Muscle of arm (tissue), 14 donors: Measurements from ENCODE around the gene CS. TPM values are rescaled to one million over a fixed set of nuclear protein-coding genes. Genes with fewer than 3 reads are reported as not detected.
"Not testable (repeated sequence)": the region's sequence is repeated elsewhere in the genome, so short reads cannot be mapped to it uniquely, and the experiment has no call there.

Source experiments
- DNase-seq: peaks from one replicate; pipeline ENCODE4 v3.0.0-alpha.2; 2013
- long read RNA-seq, 11 donors: transcript quantifications; one replicate each; lab custom pipeline, GENCODE V29; 2026
- polyA plus RNA-seq, 12 donors: library from polyadenylated mRNA; unstranded; fragments of 120-200 nt; gene quantifications; one replicate each; pipeline ENCODE4 v1.2.1, GENCODE V29; 2013; ENCODE audit not compliant: insufficient read length in 12 of 12

The CS gene
- 100 to 1,000 TPM; 136 to 255 (median 226) TPM for polyA plus RNA-seq
- long read RNA-seq, donor 1, transcript CS-201 (11 exons, 2,975 nt): major isoform, 14 of 25 reads
- long read RNA-seq, donor 1, partial matches to known transcripts: 8 of 25 reads
- long read RNA-seq, donor 1, other reads (novel, unspliced or antisense): 0 of 25 reads
- long read RNA-seq, donor 2, transcript CS-201 (11 exons, 2,975 nt): major isoform, 88 of 91 reads
- long read RNA-seq, donor 2, partial matches to known transcripts: 0 of 91 reads
- long read RNA-seq, donor 2, other reads (novel, unspliced or antisense): 0 of 91 reads
- long read RNA-seq, donor 3, transcript CS-201 (11 exons, 2,975 nt): major isoform, 19 of 26 reads
- long read RNA-seq, donor 3, partial matches to known transcripts: 6 of 26 reads
- long read RNA-seq, donor 3, other reads (novel, unspliced or antisense): 0 of 26 reads
- long read RNA-seq, donor 4, transcript CS-201 (11 exons, 2,975 nt): major isoform, 28 of 30 reads
- long read RNA-seq, donor 4, partial matches to known transcripts: 0 of 30 reads
- long read RNA-seq, donor 4, other reads (novel, unspliced or antisense): 0 of 30 reads
- long read RNA-seq, donor 5: 0 reads
- long read RNA-seq, donor 6, transcript CS-201 (11 exons, 2,975 nt): major isoform, 22 of 23 reads
- long read RNA-seq, donor 6, partial matches to known transcripts: 0 of 23 reads
- long read RNA-seq, donor 6, other reads (novel, unspliced or antisense): 0 of 23 reads
- long read RNA-seq, donor 7, transcript CS-201 (11 exons, 2,975 nt): major isoform, 19 of 19 reads
- long read RNA-seq, donor 7, partial matches to known transcripts: 0 of 19 reads
- long read RNA-seq, donor 7, other reads (novel, unspliced or antisense): 0 of 19 reads
- long read RNA-seq, donor 8, transcript CS-201 (11 exons, 2,975 nt): major isoform, 66 of 72 reads
- long read RNA-seq, donor 8, partial matches to known transcripts: 6 of 72 reads
- long read RNA-seq, donor 8, other reads (novel, unspliced or antisense): 0 of 72 reads
- long read RNA-seq, donor 9, transcript CS-201 (11 exons, 2,975 nt): major isoform, 16 of 24 reads
- long read RNA-seq, donor 9, partial matches to known transcripts: 6 of 24 reads
- long read RNA-seq, donor 9, other reads (novel, unspliced or antisense): 0 of 24 reads
- long read RNA-seq, donor 10, transcript CS-201 (11 exons, 2,975 nt): major isoform, 46 of 54 reads
- long read RNA-seq, donor 10, partial matches to known transcripts: 6 of 54 reads
- long read RNA-seq, donor 10, other reads (novel, unspliced or antisense): 0 of 54 reads
- long read RNA-seq, donor 11, transcript CS-201 (11 exons, 2,975 nt): major isoform, 45 of 52 reads
- long read RNA-seq, donor 11, partial matches to known transcripts: 6 of 52 reads
- long read RNA-seq, donor 11, other reads (novel, unspliced or antisense): 0 of 52 reads

DNA sequence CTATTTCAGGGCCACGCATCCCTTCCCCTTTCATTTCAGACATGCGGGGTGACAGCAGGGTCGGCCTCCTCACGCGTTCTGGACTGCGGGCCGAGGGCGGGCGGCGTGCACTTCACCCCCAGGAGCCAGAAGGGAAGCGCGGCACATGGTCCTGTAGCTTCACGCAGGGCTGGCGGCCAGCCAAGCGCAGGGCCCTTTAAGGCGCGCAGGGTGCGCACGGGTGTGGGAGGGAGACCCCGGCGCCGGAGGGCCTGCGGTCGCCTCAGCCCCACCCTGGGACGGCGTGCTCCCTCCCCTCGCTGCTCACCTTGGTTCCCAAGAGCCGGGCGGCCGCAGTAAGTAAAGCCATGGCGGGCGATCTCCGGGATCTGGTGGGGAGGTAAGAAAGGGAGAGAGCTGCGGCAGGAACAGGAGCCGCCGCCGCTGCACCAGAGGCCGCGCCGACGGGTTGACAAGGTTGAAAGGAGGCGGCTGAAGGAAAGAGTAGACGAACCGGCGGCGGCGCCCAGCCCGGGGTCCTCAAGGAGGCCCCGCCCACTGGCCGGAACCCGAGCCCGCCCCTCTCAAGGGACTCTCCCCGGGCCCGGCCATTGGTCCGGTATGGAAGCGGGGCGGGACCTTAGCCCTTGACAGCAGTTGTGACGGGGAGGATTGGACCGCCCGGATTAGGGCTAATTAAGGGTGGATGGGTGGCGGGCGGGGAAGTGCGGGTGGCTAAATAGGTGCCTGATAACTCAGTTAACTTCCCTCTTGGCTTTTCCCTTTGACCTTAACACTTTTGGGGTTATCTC, at the start of gene CS:
TSS of gene CS (minus strand) at position 478 of the 791 bp plus-strand sequence. CDS start at position 349, 129 bp downstream.
- DNase-seq: peak; percentile 97

DNA sequence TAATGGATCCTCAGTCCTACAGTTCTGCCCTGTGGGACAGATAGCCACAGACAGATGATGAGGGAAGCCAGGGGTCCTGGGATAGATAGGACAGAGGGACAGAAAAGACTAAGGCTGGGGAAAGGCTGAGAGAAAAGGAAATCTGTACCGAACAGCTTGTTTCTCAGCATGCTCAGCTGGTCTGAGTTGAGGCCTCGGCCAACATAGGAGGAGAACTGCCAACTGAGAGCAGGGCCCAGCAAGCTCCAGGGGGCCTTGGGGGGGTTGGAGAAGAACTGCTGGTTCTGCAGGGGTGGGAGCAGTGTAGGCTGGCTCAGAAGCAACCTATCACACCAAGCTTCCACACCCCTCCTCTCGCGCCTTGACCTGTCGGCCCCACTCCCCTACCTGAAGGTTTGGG, 48.6 kb upstream of the CS start:
- DNase-seq: no peak

DNA sequence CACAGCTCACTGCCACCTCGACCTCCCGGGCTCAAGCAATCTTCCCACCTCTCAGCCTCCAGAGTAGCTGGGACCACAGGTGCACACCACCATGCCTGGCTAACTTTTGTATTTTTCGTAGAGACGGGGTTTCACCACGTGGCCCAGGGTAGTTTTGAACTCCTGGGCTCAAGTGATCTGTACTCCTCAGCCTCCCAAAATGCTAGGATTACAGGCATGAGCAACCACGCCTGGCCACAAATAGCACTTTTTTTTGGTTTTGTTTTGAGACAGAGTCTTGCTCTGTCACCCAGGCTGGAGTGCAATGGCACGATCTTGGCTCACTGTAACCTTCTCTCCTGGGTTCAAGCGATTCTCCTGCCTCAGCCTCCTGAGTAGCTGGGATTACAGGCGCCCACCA, 47.1 kb upstream of the CS start:
- DNase-seq: not testable (repeated sequence)

DNA sequence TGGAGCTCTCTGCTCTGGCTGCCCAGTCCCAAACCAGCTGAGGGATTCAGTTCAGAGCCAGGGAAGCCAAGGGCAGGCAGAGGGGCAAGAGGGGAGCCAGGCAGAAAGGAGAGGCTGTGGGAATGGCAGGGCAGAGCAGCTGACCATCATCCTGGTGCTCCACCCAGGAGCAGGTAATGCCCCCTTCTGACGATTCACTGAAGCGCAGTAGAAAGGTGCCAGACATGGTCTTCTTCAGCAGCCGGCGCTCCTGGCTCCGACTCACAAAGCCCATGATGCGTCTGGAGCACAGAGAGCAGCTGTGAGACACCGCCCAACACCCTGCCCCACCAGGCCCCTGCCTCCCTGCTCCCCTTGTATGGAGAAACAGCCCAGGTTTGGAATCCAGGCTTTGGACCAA, 46.5 kb upstream of the CS start:
- no peak for DNase-seq

DNA sequence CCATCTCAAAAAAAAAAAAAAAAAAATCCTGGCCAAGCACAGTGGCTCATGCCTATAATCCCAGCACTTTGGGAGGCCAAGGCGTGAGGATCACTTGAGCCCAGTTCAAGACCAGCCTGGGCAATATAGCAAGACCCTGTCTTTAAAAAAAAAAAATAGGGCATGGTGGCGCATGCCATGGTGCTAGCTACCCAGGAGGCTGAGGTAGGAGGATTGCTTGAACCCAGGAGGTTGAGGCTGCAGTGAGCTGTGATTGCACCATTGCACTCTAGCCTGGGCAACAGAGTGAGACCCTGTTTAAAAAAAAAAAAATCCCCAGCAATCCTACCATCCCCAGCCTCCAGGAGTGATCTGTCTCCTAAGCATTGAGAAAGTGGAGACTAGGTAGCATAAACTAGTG, 42.2 kb upstream of the CS start:
- not testable (repeated sequence) for DNase-seq

DNA sequence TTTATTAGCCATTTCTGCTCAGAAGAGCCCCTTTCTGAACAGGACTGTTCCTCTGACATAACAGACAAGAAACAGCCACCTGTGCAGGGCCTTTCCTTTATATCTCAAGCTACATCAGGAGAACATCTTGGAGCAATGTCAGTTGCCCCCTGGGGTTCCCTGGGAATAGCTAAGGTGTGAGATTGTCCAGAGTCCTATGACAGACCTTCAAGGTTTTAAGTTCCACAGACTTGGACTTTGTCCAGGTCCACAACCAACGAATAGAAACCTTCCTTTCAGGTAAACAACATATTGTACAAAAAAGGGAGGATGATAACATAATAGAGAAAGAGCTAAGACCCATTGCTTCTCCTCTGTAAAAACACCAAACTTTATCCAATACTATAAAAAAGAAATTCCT, 41.5 kb upstream of the CS start:
- no peak for DNase-seq

DNA sequence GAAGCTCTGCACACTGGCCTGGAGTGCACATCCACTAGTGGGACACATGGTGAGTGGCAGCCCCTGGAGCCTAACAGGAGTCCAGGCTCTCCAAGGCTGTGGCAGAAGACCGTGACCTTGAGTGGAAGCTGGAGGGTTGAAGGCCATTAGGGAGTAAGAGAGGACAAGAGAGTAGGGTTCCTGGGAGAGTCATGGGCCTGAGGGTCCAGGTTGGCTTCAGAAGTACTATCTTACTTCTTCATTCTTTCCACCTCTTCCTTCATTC, 39.0 kb upstream of the CS start:
- DNase-seq: no peak

DNA sequence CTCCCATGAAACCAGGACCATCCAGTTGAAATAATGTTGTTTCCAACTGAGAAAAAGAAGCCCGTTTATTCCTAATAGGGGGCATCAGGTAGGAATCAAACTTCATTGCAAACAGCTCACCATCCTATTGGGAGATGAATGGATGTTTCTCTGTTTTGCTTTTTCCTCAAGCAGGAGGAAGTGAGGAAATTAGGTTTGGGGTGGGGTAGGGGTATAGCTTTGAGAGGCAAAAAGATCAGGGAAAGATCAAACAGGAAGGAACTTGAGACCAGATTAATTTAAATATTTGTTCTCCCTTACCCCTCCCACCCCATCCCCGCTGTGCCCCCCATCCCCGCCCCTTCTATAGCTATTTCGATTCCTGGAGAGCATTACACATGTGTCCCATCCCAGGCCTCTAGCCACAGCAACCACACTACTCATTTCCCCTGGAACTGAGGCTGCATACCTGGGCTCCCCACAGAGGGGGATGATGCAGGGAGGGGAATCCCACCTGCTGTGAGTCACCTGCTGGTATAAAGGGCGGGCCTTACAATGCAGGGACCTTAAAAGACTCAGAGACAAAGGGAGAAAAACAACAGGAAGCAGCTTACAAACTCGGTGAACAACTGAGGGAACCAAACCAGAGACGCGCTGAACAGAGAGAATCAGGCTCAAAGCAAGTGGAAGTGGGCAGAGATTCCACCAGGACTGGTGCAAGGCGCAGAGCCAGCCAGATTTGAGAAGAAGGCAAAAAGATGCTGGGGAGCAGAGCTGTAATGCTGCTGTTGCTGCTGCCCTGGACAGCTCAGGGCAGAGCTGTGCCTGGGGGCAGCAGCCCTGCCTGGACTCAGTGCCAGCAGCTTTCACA, 38.4 kb upstream of the CS start, which contains the start of gene IL23A:
TSS of gene IL23A (plus strand) at position 577 of the 850 bp plus-strand sequence. CDS start at position 738, 161 bp downstream.
- DNase-seq: no peak

DNA sequence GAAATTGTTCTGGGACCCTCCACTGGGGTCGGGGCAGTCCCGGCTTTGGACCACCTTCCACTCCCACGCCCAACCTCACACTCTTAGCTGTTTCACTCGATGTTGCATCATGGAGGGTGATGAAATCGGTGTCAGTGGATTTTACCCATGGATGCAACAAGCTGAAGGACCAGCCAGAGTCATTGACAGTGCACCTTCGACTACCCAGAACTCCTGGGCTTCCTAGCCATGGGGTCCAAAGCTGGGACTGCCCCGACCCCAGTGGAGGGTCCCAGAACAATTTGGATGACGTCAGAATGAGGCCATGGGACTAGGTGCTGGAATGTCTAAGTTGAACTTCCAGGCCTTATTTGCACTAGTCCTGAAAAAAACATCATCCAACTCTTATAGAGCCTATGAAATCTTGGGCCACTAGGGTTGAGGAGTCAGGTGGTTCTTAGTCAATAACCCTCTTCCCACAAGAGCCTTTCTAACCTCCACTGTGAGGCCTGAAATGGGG, 37.7 kb upstream of the CS start:
- no peak for DNase-seq

DNA sequence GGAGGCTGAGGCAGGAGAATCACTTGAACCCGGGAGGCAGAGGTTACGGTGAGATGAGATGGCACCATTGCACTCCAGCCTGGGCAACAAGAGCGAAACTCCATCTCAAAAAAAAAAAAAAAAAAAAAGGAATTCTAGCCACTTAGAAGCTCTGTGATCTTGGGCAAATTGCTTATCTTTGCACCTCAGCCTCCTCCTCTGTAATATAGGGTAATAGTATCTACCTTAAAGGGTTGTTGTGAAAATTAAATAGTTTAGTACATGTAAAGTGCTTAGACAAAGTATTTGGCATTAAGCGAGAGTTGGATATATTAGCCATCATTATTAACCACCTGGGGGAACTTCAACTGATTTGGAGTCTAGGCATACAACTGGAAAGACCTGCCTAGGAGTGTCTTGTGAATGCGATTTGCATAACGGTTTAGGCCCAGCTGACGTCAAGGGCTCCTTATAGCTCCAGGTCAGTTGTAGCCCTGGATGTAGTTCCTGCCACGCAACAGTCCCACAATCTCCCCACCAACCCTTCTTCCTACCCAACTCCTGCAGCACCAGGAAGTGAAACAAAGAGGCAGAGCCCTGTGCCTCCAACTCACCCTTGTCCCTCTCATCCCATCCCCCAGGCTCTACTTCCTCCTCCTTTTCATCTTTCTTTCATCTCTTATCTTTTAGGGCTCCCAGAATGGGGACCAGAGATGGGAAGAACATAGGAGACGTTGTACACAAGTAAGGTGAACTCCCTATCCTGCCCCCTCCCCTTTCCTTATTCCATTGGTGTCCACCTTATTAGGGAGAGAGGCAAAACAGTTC, 36.4 kb upstream of the CS start:
- no peak for DNase-seq

DNA sequence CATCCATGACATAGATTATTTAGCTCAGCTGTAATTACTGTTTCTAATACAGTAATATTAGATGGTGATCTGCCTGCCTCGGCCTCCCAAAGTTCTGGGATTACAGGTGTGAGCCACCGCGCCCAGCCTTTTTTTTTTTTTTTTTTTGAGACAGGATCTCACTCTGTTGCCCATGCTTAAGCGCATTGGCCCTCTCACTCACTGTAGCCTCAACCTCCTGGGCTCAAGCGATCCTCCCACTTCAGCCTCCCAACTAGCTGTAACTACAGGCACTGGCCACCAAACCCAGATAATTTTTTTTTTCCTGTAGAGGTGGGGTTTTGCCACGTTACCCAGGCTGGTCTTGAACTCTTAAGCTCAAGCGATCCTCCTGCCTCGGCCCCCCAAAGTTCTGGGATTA, 35.4 kb upstream of the CS start:
- not testable (repeated sequence) for DNase-seq

DNA sequence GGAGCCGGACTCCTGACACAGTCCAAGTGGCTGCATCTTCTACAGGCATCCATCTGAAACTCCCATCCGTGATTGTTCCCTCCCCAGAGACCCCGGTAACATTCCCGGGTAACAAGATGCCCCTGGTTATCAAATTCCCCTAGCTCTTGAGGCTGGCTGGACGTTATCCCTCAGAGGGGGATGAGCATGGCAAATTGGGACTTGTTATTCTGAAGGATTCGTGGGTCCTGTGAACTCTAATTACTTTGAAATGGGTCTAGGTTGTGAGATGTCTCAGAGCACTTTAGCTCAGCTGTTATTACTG, 34.3 kb upstream of the CS start:
- no peak for DNase-seq

DNA sequence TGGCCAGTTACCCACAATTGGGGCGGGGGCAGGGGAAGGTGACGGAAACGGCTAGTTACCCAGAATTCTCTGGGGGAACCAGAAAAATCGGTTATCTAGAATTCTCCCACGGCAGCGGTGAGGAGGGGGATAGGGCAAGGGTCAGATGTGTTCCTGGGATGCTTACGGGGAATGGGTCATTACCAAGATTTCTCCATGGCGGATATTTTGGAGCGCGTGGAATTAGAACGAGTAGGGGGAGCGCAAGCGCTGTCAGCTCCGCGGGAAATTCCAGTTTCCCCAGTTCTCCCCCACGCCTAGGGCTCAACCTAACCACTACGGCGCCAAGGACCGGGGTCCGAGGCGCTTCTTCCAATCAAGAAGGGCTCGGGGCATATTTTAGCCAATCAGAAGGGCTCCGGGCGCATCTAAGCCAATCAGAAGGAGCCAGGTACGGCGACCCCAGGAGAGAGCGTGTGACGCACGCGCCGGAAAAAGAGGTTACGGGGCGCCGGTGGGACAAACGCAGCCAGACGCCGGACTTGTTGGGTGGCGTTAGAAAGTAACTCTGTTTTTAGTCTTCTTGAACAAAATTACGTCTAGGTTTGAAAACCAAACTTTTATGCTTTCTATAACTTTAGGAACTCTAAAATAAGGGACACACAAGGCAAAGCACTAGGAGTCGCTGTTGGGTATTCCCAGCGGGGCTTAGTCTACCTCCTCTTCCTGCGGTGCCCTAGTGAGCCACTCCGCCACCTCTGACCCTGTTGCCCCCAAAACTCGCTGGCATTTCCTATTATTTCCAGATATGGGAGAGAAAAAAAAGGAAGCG, 33.8 kb upstream of the CS start, which contains the start of gene PAN2:
TSS of gene PAN2 (minus strand) at position 322 of the 811 bp plus-strand sequence. CDS start 906 bp downstream, outside the sequence.
- peak; percentile 97 for DNase-seq

DNA sequence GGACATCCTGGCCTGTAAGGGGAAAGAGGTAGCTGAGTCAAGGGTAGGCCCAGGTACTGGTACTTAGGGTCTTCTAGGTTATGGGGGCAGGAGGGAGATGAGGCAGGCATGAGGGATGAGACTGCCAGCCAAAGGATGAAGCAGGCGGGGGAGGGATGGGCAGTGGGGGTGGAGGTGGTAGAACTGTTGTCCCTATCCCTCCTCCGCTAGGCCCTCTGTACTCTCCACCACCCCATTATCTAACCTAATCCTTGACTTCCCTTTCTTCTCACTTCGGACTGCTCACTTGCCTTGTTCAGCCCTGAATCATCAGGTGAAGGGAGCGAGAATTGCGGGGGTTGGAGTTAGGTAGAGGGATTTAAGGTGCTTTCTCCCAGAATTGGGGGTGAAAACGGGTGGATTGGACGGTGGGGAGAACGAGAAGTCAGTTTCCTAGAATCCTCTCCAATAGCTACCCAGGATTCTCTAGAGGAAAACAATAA, 33.1 kb upstream of the CS start:
- no peak for DNase-seq

DNA sequence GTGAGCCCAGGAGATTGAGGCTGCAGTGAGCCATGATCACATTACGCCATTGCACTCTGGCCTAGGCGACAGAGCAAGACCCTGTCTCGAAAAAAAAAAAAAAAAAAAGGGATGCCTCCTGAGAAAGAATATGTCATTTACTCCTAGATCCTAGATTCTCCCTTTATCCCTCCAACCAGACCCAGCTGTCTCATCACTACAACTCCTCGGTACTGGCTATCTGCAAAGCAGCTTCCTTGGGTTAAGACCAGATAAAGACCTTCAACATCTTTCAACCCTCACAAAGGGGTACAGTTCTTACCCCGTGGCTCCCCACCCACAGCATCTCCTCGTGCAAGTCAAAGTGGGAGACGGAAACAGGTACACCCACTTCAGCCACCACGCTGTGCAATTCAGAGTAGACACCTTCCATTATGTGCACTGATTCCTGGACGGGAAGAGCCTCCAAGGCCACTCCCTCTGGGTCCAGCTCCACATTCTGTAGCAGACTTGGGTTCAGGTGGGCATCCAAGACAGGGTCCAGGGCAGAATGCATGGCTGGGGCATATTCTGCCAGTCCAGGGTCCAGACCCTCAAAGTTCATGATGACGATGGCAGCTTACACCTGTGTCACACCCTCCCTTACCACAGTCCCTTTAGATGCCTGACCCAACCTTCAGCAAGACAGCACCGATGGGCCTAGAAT, 32.5 kb upstream of the CS start:
- no peak for DNase-seq

DNA sequence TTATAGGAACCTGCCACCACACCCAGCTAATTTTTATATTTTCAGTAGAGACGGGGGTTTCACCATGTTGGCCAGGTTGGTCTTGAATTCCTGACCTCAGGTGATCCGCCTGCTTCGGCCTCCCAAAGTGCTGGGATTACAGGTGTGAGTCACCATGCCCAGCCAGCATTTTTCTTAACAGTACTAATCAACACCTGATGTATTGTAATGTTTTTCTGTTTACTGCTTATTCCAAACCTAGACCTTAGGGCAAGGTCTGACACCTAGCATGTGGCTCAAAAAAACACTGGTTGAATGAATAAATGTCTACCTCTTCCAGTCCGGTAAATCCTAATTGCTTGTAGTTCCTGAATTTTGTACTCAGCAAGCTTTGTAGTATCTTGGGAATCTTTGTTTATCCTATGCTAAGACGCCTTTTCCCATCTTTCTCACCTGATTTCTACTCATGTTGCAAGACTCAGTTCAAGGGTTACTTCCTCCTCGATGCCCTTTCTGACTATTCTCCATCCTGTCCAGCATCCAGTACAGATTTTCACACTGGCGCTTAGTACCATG, 30.9 kb upstream of the CS start:
- DNase-seq: no peak

DNA sequence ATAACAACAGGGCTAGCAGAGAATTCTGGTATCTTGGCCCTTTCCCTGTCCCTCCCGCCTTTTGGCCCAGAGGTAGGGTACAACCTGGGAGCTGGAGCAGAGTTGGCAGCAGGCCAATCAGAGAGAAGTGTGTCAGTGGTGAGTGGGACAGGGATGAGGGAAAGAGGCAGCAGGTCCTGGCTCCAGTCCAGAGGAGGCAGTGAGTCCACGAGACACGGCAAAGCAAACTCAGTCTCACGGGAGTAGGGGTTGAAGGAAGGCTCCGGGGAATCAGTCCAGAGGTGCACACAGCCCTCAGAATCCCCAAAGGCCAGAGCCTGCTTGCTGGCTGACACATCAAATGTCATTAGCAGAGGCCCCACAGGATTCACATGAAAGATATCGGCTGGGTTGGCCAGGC, 26.4 kb upstream of the CS start:
- no peak for DNase-seq
